HepG2 (cell line): ENCODE results near the gene GPC6. TPM values are rescaled to one million over a fixed set of nuclear protein-coding genes. Genes with fewer than 3 reads are reported as not detected.

Experiments used
- CBX2 ChIP-seq, 2 experiments: fragments of 200-600 bp in 1 of 2; sonication (generic); formaldehyde crosslinking in 1 of 2; IDR thresholded peaks; 2 replicates each; pipeline versions ENCODE4 v1.7.0 to v1.8.1; 2018 to 2022; ENCODE audit warnings: low read depth in 2 of 2, low read length in 1 of 2, mild to moderate bottlenecking in 1 of 2, missing genetic modification reagents in 1 of 2
- CCDC6 ChIP-seq: sonication (generic); formaldehyde crosslinking; IDR thresholded peaks from 2 replicates; pipeline ENCODE4 v1.8.1; 2022; ENCODE audit warnings: mild to moderate bottlenecking, missing genetic modification reagents, moderate library complexity
- HIC2 ChIP-seq: sonication (generic); formaldehyde crosslinking; IDR thresholded peaks from 2 replicates; pipeline ENCODE4 v1.9.0; 2022; ENCODE audit warnings: low read depth, missing genetic modification reagents
- HOXD1 ChIP-seq: sonication (generic); formaldehyde crosslinking; IDR thresholded peaks from 2 replicates; pipeline ENCODE4 v1.5.0; 2020; ENCODE audit warnings: missing genetic modification reagents
- KDM5A ChIP-seq: fragments of 200-600 bp; sonication (generic); IDR thresholded peaks from 2 replicates; pipeline ENCODE4 v1.7.0; 2018; ENCODE audit warnings: antibody characterized with exemption, mild to moderate bottlenecking, low read length, borderline replicate concordance
- NCOA1 ChIP-seq: sonication (generic); formaldehyde crosslinking; IDR thresholded peaks from 2 replicates; pipeline ENCODE4 v1.9.0; 2021; ENCODE audit warnings: missing genetic modification reagents
- PCBP1 ChIP-seq: fragments of 200-400 bp; formaldehyde crosslinking; IDR thresholded peaks from 2 replicates; pipeline ENCODE4 v1.6.1; 2017; ENCODE audit warnings: mild to moderate bottlenecking, low read depth, low read length, borderline replicate concordance
- RBM22 ChIP-seq: fragments of 200-400 bp; formaldehyde crosslinking; optimal IDR thresholded peaks from 2 replicates; pipeline ENCODE3; 2017; ENCODE audit warnings: mild to moderate bottlenecking, low read length, moderate library complexity
- SMARCE1 ChIP-seq: fragments of 450-650 bp; IDR thresholded peaks from 2 replicates; pipeline ENCODE4 v1.6.1; 2017; ENCODE audit warnings: borderline replicate concordance
- SOX6 ChIP-seq, 2 experiments: fragments of 450-650 bp in 1 of 2; sonication (generic) in 1 of 2; formaldehyde crosslinking in 1 of 2; IDR thresholded peaks; 2 replicates each; pipeline versions ENCODE4 v1.4.0 to v1.6.1; 2017 to 2020; ENCODE audit warnings: antibody characterized with exemption in 1 of 2, mild to moderate bottlenecking in 1 of 2, missing genetic modification reagents in 1 of 2
- SRF ChIP-seq: IDR thresholded peaks from 2 replicates; pipeline ENCODE4 v1.6.1; 2011; ENCODE audit warnings: mild to moderate bottlenecking, low read depth, low read length, moderate library complexity
- ZFP41 ChIP-seq: sonication (generic); formaldehyde crosslinking; IDR thresholded peaks from 2 replicates; pipeline ENCODE4 v1.4.0; 2020; ENCODE audit warnings: mild to moderate bottlenecking, missing genetic modification reagents, borderline replicate concordance
- ZFP62 ChIP-seq: sonication (generic); formaldehyde crosslinking; IDR thresholded peaks from 2 replicates; pipeline ENCODE4 v1.4.0; 2020; ENCODE audit warnings: missing genetic modification reagents
- ZFP90 ChIP-seq: sonication (generic); formaldehyde crosslinking; IDR thresholded peaks from 2 replicates; pipeline ENCODE4 v1.8.0; 2022; ENCODE audit warnings: missing genetic modification reagents, mild to moderate bottlenecking, inconsistent platforms, borderline replicate concordance
- ZNF337 ChIP-seq: sonication (generic); formaldehyde crosslinking; IDR thresholded peaks from 2 replicates; pipeline ENCODE4 v1.5.1; 2020; ENCODE audit warnings: missing genetic modification reagents, low read depth, mild to moderate bottlenecking, borderline replicate concordance
- ZNF549 ChIP-seq: sonication (generic); formaldehyde crosslinking; IDR thresholded peaks from 2 replicates; pipeline ENCODE4 v1.5.0; 2020; ENCODE audit warnings: missing genetic modification reagents
- ZNF563 ChIP-seq: sonication (generic); formaldehyde crosslinking; IDR thresholded peaks from 2 replicates; pipeline ENCODE4 v1.8.0; 2022; ENCODE audit warnings: mild to moderate bottlenecking, moderate library complexity, missing genetic modification reagents
- ZNF777 ChIP-seq: sonication (generic); formaldehyde crosslinking; IDR thresholded peaks from 2 replicates; pipeline ENCODE4 v1.4.0; 2020; ENCODE audit warnings: missing genetic modification reagents
- polyA plus RNA-seq, 8 experiments: library from polyadenylated mRNA; depleted of rRNA in 3 of 8; stranded (reverse) in 7 of 8; unstranded in 1 of 8; fragments of >200 nt; fragmentation: Illumina TruSeq in 4 of 8; extraction: Trizol in 4 of 8; gene quantifications; 2 replicates each; pipeline versions ENCODE4 v1.2.1 to v1.2.3, GENCODE V29; 2011 to 2016; ENCODE audit warnings: low read depth in 4 of 8, missing spikeins in 1 of 8, mixed read lengths in 1 of 8; ENCODE audit not compliant: insufficient read depth in 1 of 8
- total RNA-seq, 5 experiments: library from RNA; depleted of rRNA; stranded (reverse); fragments of >200 nt; fragmentation: Illumina TruSeq; extraction: Trizol; gene quantifications; 2 replicates each; pipeline ENCODE4 v1.2.3, GENCODE V29; 2016; ENCODE audit warnings: low read depth in 1 of 5
- TF ChIP-seq, protein P1 (sequence below): sonication (generic); formaldehyde crosslinking; IDR thresholded peaks from 2 replicates; pipeline ENCODE4 v1.4.0; 2020; ENCODE audit warnings: missing genetic modification reagents, borderline replicate concordance
- TF ChIP-seq, protein P2 (sequence below): IDR thresholded peaks from 2 replicates; pipeline ENCODE4 v1.6.1; 2016; ENCODE audit warnings: missing compliant biosample characterization, missing genetic modification reagents, borderline replicate concordance
- TF ChIP-seq, protein P3 (sequence below): sonication (generic); formaldehyde crosslinking; IDR thresholded peaks from 2 replicates; pipeline ENCODE4 v1.4.0; 2020; ENCODE audit warnings: mild to moderate bottlenecking, missing genetic modification reagents, borderline replicate concordance

The GPC6 gene
- total and polyA plus RNA-seq, 2 of the 13 experiments (the other 11 are each of a cell fraction or from before 2014, with no cell fraction given) = 24.5 to 33.9 TPM

DNA sequence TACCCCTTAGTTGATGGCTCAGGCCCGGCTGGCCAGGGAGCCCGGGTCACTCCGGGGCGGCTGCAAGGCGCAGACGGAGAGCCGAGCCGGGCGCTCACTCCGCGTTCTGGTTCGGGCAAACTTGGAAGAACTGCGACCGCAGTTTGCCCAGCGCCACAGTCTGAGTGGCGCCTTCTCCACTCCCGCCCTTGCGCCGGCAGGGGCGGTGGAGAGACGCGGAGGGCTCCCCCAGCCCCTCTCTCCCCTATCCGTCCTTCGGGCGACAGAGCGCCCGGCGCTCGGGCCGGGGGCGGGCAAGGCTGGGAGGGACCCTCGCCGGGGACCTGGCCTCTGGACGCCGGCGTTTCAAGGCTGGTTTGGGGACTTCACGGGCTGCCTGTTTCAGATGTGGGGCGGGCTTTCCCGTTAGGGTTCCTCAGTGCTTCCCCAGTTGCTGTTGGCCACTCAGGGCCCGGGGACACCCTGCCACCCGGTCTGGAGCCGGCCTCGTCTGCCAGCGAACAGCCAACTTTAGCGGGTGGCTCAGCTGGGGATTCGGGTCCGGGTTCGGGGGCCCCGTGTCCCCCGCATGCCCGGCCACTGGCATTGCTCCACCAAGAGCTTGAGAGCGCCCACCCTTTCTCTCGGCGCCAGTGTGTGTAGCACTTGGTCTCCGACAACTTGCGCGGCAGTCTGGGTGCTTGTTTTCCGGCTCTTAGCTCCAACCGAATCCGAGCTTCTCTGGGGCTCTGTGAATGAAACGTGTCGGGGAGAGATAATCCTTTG is 1.5 kb downstream of the GPC6 start (continued):
- TF ChIP-seq ZFP62 (CRISPR knock-in tag) = no peak
- TF ChIP-seq CBX2 (IDR thresholded peaks at IDR 0.05; ENCODE audit: low read depth, low read length) = no peak
- TF ChIP-seq CBX2 (CRISPR knock-in tag; IDR thresholded peaks at IDR 0.05; ENCODE audit: low read depth) = no peak
- no peak for TF ChIP-seq HIC2 (CRISPR knock-in tag)
- TF ChIP-seq HOXD1 (CRISPR knock-in tag) = no peak
- TF ChIP-seq KDM5A = no peak
- no peak for TF ChIP-seq SMARCE1
- TF ChIP-seq, protein P1, sequence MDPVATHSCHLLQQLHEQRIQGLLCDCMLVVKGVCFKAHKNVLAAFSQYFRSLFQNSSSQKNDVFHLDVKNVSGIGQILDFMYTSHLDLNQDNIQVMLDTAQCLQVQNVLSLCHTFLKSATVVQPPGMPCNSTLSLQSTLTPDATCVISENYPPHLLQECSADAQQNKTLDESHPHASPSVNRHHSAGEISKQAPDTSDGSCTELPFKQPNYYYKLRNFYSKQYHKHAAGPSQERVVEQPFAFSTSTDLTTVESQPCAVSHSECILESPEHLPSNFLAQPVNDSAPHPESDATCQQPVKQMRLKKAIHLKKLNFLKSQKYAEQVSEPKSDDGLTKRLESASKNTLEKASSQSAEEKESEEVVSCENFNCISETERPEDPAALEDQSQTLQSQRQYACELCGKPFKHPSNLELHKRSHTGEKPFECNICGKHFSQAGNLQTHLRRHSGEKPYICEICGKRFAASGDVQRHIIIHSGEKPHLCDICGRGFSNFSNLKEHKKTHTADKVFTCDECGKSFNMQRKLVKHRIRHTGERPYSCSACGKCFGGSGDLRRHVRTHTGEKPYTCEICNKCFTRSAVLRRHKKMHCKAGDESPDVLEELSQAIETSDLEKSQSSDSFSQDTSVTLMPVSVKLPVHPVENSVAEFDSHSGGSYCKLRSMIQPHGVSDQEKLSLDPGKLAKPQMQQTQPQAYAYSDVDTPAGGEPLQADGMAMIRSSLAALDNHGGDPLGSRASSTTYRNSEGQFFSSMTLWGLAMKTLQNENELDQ (CRISPR knock-in tag) = no peak
- TF ChIP-seq, protein P2, sequence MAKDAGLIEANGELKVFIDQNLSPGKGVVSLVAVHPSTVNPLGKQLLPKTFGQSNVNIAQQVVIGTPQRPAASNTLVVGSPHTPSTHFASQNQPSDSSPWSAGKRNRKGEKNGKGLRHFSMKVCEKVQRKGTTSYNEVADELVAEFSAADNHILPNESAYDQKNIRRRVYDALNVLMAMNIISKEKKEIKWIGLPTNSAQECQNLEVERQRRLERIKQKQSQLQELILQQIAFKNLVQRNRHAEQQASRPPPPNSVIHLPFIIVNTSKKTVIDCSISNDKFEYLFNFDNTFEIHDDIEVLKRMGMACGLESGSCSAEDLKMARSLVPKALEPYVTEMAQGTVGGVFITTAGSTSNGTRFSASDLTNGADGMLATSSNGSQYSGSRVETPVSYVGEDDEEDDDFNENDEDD (CRISPR knock-in tag) = peak; percentile 44; the same call in 1 of the 2 replicates
- no peak for TF ChIP-seq SRF
- no peak for TF ChIP-seq RBM22
- TF ChIP-seq ZNF777 = no peak; the same call in 1 of the 2 replicates
- TF ChIP-seq SOX6 (IDR thresholded peaks at IDR 0.05) = no peak
- TF ChIP-seq SOX6 (CRISPR knock-in tag; IDR thresholded peaks at IDR 0.05) = peak; percentile 39
- no peak for TF ChIP-seq NCOA1 (CRISPR knock-in tag)
- no peak for TF ChIP-seq ZNF337
- no peak for TF ChIP-seq ZNF549 (CRISPR knock-in tag)
- no peak for TF ChIP-seq ZFP90
- no peak for TF ChIP-seq ZFP41 (CRISPR knock-in tag)
- TF ChIP-seq CCDC6 (CRISPR knock-in tag) = no peak
- TF ChIP-seq, protein P3, sequence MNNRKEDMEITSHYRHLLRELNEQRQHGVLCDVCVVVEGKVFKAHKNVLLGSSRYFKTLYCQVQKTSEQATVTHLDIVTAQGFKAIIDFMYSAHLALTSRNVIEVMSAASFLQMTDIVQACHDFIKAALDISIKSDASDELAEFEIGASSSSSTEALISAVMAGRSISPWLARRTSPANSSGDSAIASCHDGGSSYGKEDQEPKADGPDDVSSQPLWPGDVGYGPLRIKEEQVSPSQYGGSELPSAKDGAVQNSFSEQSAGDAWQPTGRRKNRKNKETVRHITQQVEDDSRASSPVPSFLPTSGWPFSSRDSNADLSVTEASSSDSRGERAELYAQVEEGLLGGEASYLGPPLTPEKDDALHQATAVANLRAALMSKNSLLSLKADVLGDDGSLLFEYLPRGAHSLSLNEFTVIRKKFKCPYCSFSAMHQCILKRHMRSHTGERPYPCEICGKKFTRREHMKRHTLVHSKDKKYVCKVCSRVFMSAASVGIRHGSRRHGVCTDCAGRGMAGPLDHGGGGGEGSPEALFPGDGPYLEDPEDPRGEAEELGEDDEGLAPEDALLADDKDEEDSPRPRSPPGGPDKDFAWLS (CRISPR knock-in tag) = no peak
- no peak for TF ChIP-seq PCBP1
- no peak; the same call in 1 of the 2 replicates for TF ChIP-seq ZNF563
